ENCODE results near the gene PRKN.

Gene PRKN

DNA sequence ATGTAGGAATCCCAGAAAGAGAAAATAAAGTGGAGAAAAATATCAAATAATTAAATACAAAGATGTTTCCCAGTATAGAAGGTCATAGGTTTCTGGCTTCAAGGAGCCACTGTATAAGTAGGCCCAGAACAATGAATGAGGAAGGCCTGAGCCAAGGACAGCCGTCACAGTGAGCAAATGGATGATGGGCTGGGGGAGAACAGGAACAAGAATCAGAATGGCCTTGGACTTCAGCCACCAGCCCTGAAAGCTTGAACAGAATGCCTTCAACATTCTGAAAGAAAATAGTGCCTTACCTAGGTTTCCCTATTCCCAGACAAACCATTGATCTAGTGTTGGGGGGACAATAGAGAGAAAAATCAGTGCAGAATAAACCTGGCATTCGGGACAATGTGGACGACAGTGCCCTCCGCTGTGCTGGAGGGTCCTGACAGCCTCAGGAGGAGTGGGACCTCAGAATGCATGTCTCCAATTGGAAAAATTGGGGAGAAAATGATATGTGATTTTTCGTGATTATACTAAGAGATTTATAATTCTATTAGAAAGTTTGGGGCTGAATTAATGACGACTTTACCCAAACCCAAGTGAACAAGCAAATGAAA lies 1119.8 kb downstream of the PRKN start:
- TF ChIP-seq, protein P1, sequence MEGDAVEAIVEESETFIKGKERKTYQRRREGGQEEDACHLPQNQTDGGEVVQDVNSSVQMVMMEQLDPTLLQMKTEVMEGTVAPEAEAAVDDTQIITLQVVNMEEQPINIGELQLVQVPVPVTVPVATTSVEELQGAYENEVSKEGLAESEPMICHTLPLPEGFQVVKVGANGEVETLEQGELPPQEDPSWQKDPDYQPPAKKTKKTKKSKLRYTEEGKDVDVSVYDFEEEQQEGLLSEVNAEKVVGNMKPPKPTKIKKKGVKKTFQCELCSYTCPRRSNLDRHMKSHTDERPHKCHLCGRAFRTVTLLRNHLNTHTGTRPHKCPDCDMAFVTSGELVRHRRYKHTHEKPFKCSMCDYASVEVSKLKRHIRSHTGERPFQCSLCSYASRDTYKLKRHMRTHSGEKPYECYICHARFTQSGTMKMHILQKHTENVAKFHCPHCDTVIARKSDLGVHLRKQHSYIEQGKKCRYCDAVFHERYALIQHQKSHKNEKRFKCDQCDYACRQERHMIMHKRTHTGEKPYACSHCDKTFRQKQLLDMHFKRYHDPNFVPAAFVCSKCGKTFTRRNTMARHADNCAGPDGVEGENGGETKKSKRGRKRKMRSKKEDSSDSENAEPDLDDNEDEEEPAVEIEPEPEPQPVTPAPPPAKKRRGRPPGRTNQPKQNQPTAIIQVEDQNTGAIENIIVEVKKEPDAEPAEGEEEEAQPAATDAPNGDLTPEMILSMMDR (IDR thresholded peaks at IDR 0.05; ENCODE audit: extremely low read depth, insufficient read depth, missing control alignments): no peak
- in situ Hi-C loops (cut with MboI; ENCODE audit: low pct_unique_long_range_greater_than_20kb, low sequenced_read_pairs, unreplicated experiment): no loop called here

DNA sequence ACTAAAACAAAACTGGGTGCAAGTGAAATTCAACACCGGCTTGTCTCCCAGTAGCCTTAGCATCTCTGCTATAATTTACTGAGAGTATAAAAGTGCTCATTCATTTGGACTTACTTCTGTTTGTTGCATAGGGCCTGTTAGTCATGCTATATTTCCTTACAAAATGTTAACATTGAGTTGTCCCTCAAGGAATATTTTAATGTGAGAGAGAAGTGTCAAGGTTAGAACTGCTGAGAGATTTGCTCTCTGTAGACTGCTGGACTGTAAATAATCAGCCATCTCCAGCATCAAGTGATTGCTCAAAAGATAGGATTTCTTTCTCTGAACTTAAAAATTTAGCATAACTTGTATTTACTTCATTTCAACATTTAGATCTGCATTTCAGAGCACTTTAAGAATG lies 1125.2 kb downstream of the PRKN start:
- TF ChIP-seq, protein P1 (IDR thresholded peaks at IDR 0.05; ENCODE audit: extremely low read depth, insufficient read depth, missing control alignments): no peak
- no peak for DNase-seq (ENCODE audit: low spot score)
- in situ Hi-C loops (cut with MboI; ENCODE audit: low pct_unique_long_range_greater_than_20kb, low sequenced_read_pairs, unreplicated experiment): no loop called here

More for the DNA sequence above, 1119.8 kb downstream of the PRKN start:
- no peak for DNase-seq (ENCODE audit: low spot score)

DNA sequence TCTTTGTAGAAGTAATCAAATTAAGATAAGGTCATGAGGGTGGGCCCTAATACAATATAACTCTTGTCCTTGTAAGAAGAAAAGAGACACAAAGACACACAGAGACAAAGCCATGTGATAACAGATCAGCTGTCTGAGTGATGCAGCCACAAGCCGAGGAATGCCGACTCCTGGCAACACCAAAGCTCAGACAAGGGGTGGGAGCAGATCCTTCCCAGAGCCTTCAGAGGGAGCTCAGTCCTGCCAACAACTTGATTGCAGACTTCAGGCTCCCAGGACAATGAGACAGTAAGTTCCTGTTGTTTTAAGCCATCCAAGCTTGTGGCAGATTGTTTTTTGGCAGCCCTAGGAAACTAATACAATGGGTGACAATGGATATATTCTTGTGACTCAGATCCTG lies 1128.7 kb downstream of the PRKN start:
- TF ChIP-seq, protein P1 (IDR thresholded peaks at IDR 0.05; ENCODE audit: extremely low read depth, insufficient read depth, missing control alignments): no peak
- in situ Hi-C loops (cut with MboI; ENCODE audit: low pct_unique_long_range_greater_than_20kb, low sequenced_read_pairs, unreplicated experiment): no loop called here
- no peak for DNase-seq (ENCODE audit: low spot score)

DNA sequence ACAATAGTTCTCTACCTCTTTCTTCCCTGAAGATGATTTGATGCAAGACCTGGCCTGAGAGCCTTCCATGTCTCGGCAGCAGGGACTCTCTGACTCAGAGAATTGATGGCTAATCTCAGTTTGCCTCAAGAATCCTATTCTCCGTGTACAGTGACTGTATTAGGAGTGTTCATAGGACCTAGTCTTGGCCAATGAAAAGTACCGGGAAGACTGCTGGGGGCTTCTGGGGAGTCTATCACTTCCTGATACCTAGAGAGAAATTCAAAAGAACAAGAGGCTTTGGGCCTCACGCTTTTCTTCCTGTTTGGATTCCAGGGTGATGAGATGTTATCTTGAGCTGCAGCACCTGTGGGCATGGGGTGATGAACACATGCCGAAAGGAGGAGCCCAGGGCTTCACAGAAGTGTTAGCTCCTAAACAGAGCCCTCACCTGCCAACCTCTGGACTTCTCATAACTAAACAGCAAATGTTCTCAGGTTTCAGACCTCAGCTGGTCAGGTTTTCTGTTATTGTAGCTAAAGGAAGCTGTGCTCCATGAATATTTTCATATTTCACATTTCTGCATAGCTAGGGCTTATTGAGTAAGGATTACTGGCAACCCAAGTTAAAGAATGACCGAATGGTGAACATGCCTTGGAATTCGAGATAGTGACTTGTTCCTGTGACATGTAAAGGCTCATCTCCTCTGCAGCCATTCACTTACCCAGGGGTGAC lies 1130.6 kb downstream of the PRKN start:
- in situ Hi-C loops (cut with MboI; ENCODE audit: low pct_unique_long_range_greater_than_20kb, low sequenced_read_pairs, unreplicated experiment): no loop called here
- TF ChIP-seq, protein P1 (IDR thresholded peaks at IDR 0.05; ENCODE audit: extremely low read depth, insufficient read depth, missing control alignments): no peak
- no peak for DNase-seq (ENCODE audit: low spot score)

DNA sequence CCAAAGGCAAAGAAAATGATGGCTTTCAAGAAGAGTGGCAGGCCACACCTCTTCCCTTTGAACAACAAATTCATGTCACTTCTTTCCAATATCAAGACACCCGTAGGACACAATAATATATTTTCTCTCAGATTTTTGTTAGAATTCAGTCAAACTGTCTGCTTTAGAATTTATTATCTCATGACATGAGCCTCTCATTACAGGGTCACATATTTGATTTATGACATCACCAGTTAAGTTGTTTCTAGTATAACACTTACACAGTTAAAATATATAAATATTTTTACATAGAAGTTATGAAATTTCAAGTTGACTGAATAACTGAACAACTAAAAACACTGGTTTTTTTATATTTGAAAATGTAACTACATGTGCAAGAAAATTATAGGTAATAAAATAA lies 1133.2 kb downstream of the PRKN start:
- DNase-seq (ENCODE audit: low spot score): no peak
- in situ Hi-C loops (cut with MboI; ENCODE audit: low pct_unique_long_range_greater_than_20kb, low sequenced_read_pairs, unreplicated experiment): no loop called here
- TF ChIP-seq, protein P1 (IDR thresholded peaks at IDR 0.05; ENCODE audit: extremely low read depth, insufficient read depth, missing control alignments): no peak

DNA sequence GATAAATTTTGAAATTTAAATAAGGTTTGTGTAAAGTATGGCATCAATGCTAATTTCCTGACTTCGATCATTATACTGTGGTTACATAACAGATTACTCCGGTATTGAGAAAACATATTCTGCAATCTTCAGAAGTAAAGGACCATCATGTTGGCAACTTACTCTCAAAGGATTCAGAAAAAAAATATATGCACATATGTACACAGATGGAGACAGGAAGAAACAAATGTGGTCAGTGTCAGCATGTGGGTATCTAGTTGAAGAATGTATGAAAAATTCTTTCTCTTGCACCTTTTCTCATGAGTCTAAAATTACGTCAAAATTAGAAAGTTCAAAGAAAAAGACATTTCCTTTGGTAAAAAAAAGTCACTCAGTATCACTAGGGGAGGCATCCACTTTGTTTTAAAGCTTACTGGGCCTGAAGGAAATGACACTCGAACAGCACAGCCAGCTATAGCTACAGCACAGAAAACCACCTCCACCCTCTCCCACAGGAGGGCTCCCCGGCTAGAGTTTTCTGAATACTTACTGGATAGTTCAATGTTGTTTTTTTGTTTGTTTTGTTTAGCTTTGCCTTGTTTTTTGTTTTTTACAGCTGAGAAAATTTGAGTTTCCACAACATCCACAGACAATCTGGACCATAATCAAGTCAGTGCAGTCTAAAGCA lies 1136.5 kb downstream of the PRKN start:
- in situ Hi-C loops (cut with MboI; ENCODE audit: low pct_unique_long_range_greater_than_20kb, low sequenced_read_pairs, unreplicated experiment): no loop called here
- no peak for DNase-seq (ENCODE audit: low spot score)
- TF ChIP-seq, protein P1 (IDR thresholded peaks at IDR 0.05; ENCODE audit: extremely low read depth, insufficient read depth, missing control alignments): no peak
